Karpas-422 (cell line): ENCODE measurements around the gene LSG1. TPM values are rescaled to one million over a fixed set of nuclear protein-coding genes. Genes with fewer than 3 reads are reported as not detected.

Source experiments
- DNase-seq: peaks from one replicate; pipeline ENCODE4 v3.0.0-alpha.2; 2015
- H2AFZ ChIP-seq: fragments of 200-600 bp; sonication (generic); 2 replicates; pipeline ENCODE4 v1.6.1; 2014; ENCODE audit warnings: antibody characterized with exemption, low read length, mixed read lengths
- H3K27ac ChIP-seq: fragments of 200-600 bp; sonication (generic); 2 replicates; pipeline ENCODE4 v1.5.1; 2014; ENCODE audit warnings: mild to moderate bottlenecking, low read length, moderate library complexity
- H3K27me3 ChIP-seq: fragments of 200-600 bp; sonication (generic); 2 replicates; pipeline ENCODE4 v1.6.1; 2014; ENCODE audit warnings: low read length, mixed read lengths
- H3K36me3 ChIP-seq: fragments of 200-600 bp; sonication (generic); 2 replicates; pipeline ENCODE4 v1.6.1; 2014; ENCODE audit warnings: low read length, mixed read lengths; ENCODE audit not compliant: insufficient read depth
- H3K4me1 ChIP-seq: fragments of 200-600 bp; sonication (generic); 2 replicates; pipeline ENCODE4 v1.6.1; 2014; ENCODE audit warnings: mild to moderate bottlenecking, low read length, mixed read lengths
- H3K4me2 ChIP-seq: fragments of 200-600 bp; sonication (generic); 2 replicates; pipeline ENCODE4 v1.6.1; 2014; ENCODE audit warnings: low read length, low read depth, mild to moderate bottlenecking; ENCODE audit not compliant: poor library complexity, severe bottlenecking
- H3K4me3 ChIP-seq: fragments of 200-600 bp; sonication (generic); 2 replicates; pipeline ENCODE4 v1.5.1; 2014; ENCODE audit warnings: mild to moderate bottlenecking, antibody characterized with exemption, low read length, mixed read lengths
- H3K79me2 ChIP-seq: fragments of 200-600 bp; sonication (generic); 2 replicates; pipeline ENCODE4 v1.6.1; 2014; ENCODE audit warnings: mild to moderate bottlenecking, low read length, mixed read lengths
- H3K9ac ChIP-seq: fragments of 200-600 bp; sonication (generic); 2 replicates; pipeline ENCODE4 v1.6.0; 2014; ENCODE audit warnings: low read length
- H3K9me2 ChIP-seq: fragments of 200-600 bp; sonication (generic), shearing (Covaris generic); replicated peaks from 2 replicates; pipeline ENCODE4 v1.6.0; 2014; ENCODE audit warnings: mild to moderate bottlenecking, low read length, moderate library complexity; ENCODE audit not compliant: insufficient read depth
- H3K9me3 ChIP-seq: fragments of 300-700, 200-600 bp; sonication (generic); 2 replicates; pipeline ENCODE4 v1.6.1; 2014; ENCODE audit warnings: low read length, mixed read lengths
- H4K20me1 ChIP-seq: fragments of 200-600 bp; sonication (generic); 2 replicates; pipeline ENCODE4 v1.6.1; 2014; ENCODE audit warnings: mild to moderate bottlenecking, antibody characterized with exemption, low read length, low read depth; ENCODE audit not compliant: insufficient read depth
- total RNA-seq: library from RNA; depleted of rRNA; stranded (reverse); fragments of >200 nt; shearing (Covaris generic); gene quantifications from 2 replicates; pipeline ENCODE4 v1.2.3, GENCODE V29; 2014; ENCODE audit warnings: low replicate concordance

The LSG1 gene
- total RNA-seq, 1 experiment from 2014 or later = 52.2 TPM

DNA sequence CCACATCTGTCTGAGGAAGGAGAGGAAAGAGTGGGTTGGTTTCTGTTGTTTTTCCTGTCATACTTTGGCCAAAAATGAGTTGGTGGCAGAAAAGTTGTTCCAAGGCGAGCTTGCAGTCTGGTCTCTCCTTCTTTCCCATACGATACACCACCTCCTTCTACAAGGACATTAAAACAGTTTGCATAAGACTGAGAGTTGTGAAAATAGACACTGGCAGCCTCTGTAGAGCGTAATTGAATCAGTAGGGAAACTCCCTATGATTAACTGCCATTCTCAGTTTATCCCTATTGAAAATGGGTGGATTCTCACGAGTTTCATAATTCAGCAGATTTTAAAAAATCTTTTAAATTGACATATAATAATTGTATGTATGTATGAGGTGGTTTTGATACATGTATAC, 3.7 kb upstream of the LSG1 start:
- Histone ChIP-seq H3K79me2 (peaks cover 14% of the 10 kb centered on the region), H3K4me3 (peak overlapping the region; percentile 5; the same call in 1 of the 2 replicates), H3K4me2 (peak overlapping the region; percentile 40), H3K9me2 (no peaks in the 10 kb centered on the region), H3K27ac (no peak overlapping the region), H2AFZ (peak overlapping the region; percentile 78), H3K9ac (peak overlapping the region; percentile 31), H4K20me1 (peaks cover 7% of the 10 kb centered on the region; the same call in 1 of the 2 replicates), H3K27me3 (no peaks in the 10 kb centered on the region), H3K36me3 (no peaks in the 10 kb centered on the region), H3K4me1 (peaks cover 26% of the 10 kb centered on the region), H3K9me3 (no peaks in the 10 kb centered on the region)
- no peak for DNase-seq

DNA sequence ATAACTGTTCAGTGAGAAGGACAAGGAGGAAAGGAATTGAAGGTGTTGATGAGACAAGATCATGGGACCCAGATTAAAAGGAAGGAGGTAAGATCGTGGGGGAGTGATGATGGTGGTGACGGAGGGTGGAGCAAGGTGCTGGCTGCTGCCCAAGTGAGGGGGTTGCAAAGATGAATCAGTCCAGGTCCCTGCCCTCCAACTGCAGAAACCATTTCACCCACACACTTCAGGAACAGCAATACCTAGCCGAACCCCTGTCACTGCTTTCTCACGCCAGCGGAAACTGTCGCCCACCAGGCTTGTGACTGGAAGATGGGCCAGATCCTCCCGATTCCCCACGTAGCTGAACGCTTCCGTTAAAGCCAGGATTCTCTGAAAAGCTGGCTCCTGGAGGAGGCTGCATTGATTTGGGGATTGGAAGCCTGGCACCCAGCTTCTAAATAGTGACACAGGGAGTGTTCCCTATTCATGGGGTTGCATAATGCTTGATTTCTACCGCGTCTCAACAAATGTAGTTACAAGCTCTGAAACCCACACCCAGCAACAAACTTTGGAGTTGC, 3.2 kb upstream of the LSG1 start:
- Histone ChIP-seq H3K4me3 (peak overlapping the region; percentile 5; the same call in 1 of the 2 replicates), H3K36me3 (no peaks in the 10 kb centered on the region), H3K4me2 (peak overlapping the region; percentile 40), H4K20me1 (peaks cover 8% of the 10 kb centered on the region; the same call in 1 of the 2 replicates), H3K9me2 (no peaks in the 10 kb centered on the region), H3K4me1 (peaks cover 31% of the 10 kb centered on the region), H3K9ac (peak overlapping the region; percentile 31), H2AFZ (peak overlapping the region; percentile 78), H3K79me2 (peaks cover 19% of the 10 kb centered on the region), H3K9me3 (no peaks in the 10 kb centered on the region), H3K27me3 (no peaks in the 10 kb centered on the region), H3K27ac (no peak overlapping the region)
- DNase-seq = no peak

DNA sequence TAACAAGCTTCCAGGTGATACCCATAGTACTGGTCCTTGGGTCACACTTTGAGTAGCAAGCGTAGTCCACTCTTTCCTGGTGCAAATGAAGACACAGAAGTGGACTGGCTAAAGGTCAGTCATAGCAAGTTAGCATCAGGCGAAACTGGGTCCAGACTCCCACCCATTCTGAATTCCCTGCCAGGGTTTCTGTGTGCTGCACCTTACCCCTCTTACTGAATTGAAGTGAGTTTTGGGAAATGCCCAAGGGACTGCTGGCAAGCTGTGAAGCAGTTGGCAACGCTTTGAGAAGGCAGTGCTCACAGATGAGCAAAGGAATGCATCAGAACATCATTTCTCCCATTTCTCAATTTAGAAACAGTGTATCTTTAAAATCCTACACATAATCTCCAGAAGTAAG, 1.8 kb upstream of the LSG1 start:
- no peak overlapping the region for H3K27ac ChIP-seq
- H3K9ac ChIP-seq = no peak overlapping the region
- no peak for DNase-seq

DNA sequence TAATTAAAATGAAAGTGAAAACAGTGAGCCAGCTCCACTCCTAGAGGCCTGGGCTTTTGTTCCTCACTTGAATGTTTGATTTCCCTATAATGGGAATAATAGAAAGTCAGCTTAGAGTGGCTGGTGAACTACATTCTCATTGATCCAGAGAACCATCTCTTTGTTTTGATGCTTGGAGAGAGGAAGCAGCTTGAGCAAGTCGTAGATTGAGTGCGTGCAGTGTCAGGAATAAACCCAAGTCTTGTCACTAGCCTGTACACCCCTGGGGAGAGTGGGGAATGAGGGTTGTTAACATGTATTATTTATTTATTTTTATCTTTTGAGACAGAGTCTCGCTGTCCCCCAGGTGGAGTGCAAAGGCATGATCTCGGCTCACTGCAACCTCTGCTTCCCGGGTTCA, 885 bp upstream of the LSG1 start:
- DNase-seq = no peak
- H3K27me3 ChIP-seq = no peaks in the 10 kb centered on the region
- peaks cover 32% of the 10 kb centered on the region for H3K4me1 ChIP-seq
- 0 out of 2 replicates have a peak overlapping the region, but pooled peaks have one; percentile 70 for H3K27ac ChIP-seq
- H2AFZ ChIP-seq = 0 out of 2 replicates have a peak overlapping the region, but pooled peaks have one; percentile 83
- peaks cover 8% of the 10 kb centered on the region; the same call in 1 of the 2 replicates for H4K20me1 ChIP-seq
- no peaks in the 10 kb centered on the region for H3K9me2 ChIP-seq
- peaks cover 18% of the 10 kb centered on the region; the same call in 1 of the 2 replicates for H3K36me3 ChIP-seq
- H3K79me2 ChIP-seq = peaks cover 42% of the 10 kb centered on the region
- H3K9me3 ChIP-seq = no peaks in the 10 kb centered on the region
- peak overlapping the region; percentile 75 for H3K4me3 ChIP-seq
- H3K9ac ChIP-seq = peak overlapping the region; percentile 79
- peak overlapping the region; percentile 91 for H3K4me2 ChIP-seq

More for the DNA sequence above, 1.8 kb upstream of the LSG1 start:
- Histone ChIP-seq H3K9me3 (no peaks in the 10 kb centered on the region), H3K79me2 (peaks cover 33% of the 10 kb centered on the region), H2AFZ (no peak overlapping the region), H3K9me2 (no peaks in the 10 kb centered on the region), H3K4me3 (no peak overlapping the region), H4K20me1 (peaks cover 8% of the 10 kb centered on the region; the same call in 1 of the 2 replicates), H3K27me3 (no peaks in the 10 kb centered on the region), H3K4me2 (no peak overlapping the region), H3K4me1 (peaks cover 32% of the 10 kb centered on the region), H3K36me3 (peaks cover 10% of the 10 kb centered on the region; the same call in 1 of the 2 replicates)

DNA sequence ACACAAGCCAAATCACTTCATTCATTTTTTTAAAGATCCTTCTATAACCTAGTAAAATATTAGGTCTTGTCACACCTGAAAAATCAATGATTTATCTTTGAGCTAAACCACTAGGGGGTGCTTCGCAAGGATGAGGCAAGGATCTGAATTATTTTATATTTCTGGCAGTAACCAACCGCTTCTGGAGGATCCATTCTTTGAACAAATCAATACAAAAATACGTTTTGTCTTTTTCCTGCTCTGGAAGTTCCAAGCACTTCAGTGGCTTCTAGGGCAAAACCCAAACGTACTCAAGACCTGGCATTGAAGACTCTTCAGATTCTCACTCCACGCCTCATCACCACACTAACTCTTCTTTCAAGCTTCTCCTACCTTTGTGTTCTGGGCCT, 486 bp downstream of the LSG1 start:
- peaks cover 45% of the 10 kb centered on the region for H3K79me2 ChIP-seq
- H3K4me2 ChIP-seq = peak overlapping the region; percentile 91
- H3K9ac ChIP-seq = peak overlapping the region; percentile 79
- no peaks in the 10 kb centered on the region for H3K27me3 ChIP-seq
- DNase-seq = peak; percentile 82
- H3K36me3 ChIP-seq = peaks cover 21% of the 10 kb centered on the region; the same call in 1 of the 2 replicates
- peak overlapping the region; percentile 70; the same call in 1 of the 2 replicates for H3K27ac ChIP-seq
- peak overlapping the region; percentile 75 for H3K4me3 ChIP-seq
- no peaks in the 10 kb centered on the region for H3K9me2 ChIP-seq
- H2AFZ ChIP-seq = peak overlapping the region; percentile 83; the same call in 1 of the 2 replicates
- H3K9me3 ChIP-seq = no peaks in the 10 kb centered on the region
- H4K20me1 ChIP-seq = peaks cover 8% of the 10 kb centered on the region; the same call in 1 of the 2 replicates
- H3K4me1 ChIP-seq = peaks cover 32% of the 10 kb centered on the region

DNA sequence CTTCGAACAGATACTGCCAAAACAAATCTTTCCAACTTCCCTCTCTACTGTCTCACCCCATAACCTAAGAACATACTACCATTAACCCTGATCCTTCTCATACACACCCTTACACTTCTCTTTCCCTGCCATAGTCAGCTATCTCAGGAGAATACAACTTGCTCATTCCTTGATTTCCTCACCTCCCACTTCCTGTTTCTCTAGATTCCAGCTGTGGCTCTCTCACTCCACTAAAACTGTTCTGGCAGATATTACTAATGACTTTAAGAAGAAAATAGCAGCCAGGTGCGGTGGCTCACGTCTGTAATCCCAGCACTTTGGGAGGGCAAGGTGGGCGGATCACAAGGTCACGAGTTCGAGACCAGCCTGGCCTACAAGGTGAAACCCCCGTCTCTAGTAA, 4.6 kb downstream of the LSG1 start:
- Histone ChIP-seq H3K9ac (no peak overlapping the region), H2AFZ (no peak overlapping the region), H3K4me1 (peaks cover 13% of the 10 kb centered on the region), H3K27ac (no peak overlapping the region), H3K27me3 (no peaks in the 10 kb centered on the region), H3K4me3 (no peak overlapping the region), H3K36me3 (peaks cover 46% of the 10 kb centered on the region; the same call in 1 of the 2 replicates), H3K4me2 (no peak overlapping the region), H3K9me2 (no peaks in the 10 kb centered on the region), H3K79me2 (peaks cover 58% of the 10 kb centered on the region), H4K20me1 (peaks cover 8% of the 10 kb centered on the region; the same call in 1 of the 2 replicates), H3K9me3 (no peaks in the 10 kb centered on the region)
- no peak for DNase-seq

DNA sequence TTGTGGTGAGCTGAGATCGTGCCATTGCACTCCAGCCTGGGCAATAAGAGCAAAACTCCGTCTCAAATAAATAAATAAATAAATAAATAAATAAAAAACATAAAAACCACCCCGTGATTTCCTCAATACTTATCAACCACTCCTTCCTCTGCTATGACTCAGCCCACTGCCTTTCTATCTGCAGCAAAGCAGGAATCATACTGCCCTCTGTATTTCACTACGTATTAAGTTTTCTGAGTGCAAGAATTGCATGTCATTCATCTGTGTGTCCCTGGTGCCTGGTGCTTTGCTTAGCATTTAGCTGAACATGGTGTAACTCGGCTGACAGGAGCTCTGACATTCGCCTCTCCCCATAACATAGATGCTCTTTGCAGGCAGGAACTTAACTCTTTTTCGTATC, 7.1 kb downstream of the LSG1 start:
- no peak overlapping the region for H2AFZ ChIP-seq
- H3K4me1 ChIP-seq = no peaks in the 10 kb centered on the region; the same call in 1 of the 2 replicates
- H3K27ac ChIP-seq = no peak overlapping the region
- H3K4me3 ChIP-seq = no peak overlapping the region
- H3K9me3 ChIP-seq = no peaks in the 10 kb centered on the region
- no peaks in the 10 kb centered on the region for H4K20me1 ChIP-seq
- H3K36me3 ChIP-seq = peaks cover 55% of the 10 kb centered on the region
- H3K79me2 ChIP-seq = peaks cover 47% of the 10 kb centered on the region
- no peak overlapping the region for H3K9ac ChIP-seq
- DNase-seq = no peak
- no peaks in the 10 kb centered on the region for H3K9me2 ChIP-seq
- H3K4me2 ChIP-seq = no peak overlapping the region
- no peaks in the 10 kb centered on the region for H3K27me3 ChIP-seq

DNA sequence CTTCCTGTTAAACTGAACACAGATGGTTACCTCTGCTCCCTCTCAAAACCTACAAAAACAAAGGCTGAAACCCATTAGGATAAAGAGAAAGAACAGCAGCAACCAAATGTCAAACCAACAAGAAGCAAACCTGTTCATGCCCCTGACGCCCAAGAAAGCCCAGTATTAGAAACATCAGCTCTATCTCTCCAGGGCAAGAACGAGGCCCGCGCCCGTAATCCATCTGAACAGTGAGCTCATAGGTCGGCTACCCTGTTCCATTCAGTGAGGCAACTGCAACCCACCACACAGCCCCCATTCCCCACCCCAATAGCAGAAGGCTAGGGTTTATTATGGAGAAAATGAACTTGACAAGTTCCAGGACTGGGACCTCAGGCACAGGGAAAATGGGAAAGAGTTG, 10.0 kb downstream of the LSG1 start:
- Histone ChIP-seq H3K4me1 (no peaks in the 10 kb centered on the region), H4K20me1 (no peaks in the 10 kb centered on the region), H3K79me2 (peaks cover 40% of the 10 kb centered on the region), H3K9me2 (no peaks in the 10 kb centered on the region), H3K9me3 (no peaks in the 10 kb centered on the region), H3K36me3 (peaks cover 63% of the 10 kb centered on the region), H3K27me3 (no peaks in the 10 kb centered on the region), H2AFZ (no peak overlapping the region), H3K27ac (no peak overlapping the region), H3K4me3 (no peak overlapping the region), H3K9ac (no peak overlapping the region), H3K4me2 (no peak overlapping the region)
- no peak for DNase-seq
